ENCODE measurements around the gene B4GALNT4.

- TF ChIP-seq EZH2phosphoT487 (IDR thresholded peaks at IDR 0.05; ENCODE audit: insufficient read depth, low read depth) (no peak), EZH2 (IDR thresholded peaks at IDR 0.05; ENCODE audit: insufficient read depth, poor library complexity, severe bottlenecking) (no peak)
These were observed 27.7 kb downstream of the B4GALNT4 start for GRCh38 chr11:396948-397548.
